ENCODE results near the gene CCL28.

- TF ChIP-seq CTCF (IDR thresholded peaks at IDR 0.05) (no peak), POLR2AphosphoS5 (IDR thresholded peaks at IDR 0.05) (no peak)
Measured at GRCh38 chr5:43362725-43363435, 49.3 kb downstream of the CCL28 start.

All from esophagus muscularis mucosa (tissue), 3 donors.